Measurements from ENCODE around the gene RIPPLY3.

RIPPLY3 gene

DNA sequence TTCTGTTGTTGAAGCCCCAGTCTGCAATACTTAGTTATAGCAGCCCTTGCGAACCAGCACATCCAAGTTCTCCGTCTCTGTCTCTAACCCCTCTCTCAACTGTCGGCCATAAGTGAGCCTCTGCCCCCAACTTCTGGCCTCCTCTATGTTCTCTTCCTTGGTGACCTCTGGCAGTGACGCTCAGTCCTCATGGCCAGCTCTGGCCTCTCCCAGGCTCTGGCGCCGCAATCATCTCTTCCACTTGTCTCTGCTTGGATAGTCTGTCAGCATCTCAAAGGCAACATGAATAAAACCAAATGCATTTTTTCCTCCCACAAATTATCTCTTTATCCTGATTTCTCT lies 31.7 kb upstream of the RIPPLY3 start:
- no peaks in the 10 kb centered on the region for H3K27me3 ChIP-seq (ENCODE audit: insufficient read depth, poor library complexity, severe bottlenecking)
- ATAC-seq (ENCODE audit: low read depth): no peak
- TF ChIP-seq, protein P1, sequence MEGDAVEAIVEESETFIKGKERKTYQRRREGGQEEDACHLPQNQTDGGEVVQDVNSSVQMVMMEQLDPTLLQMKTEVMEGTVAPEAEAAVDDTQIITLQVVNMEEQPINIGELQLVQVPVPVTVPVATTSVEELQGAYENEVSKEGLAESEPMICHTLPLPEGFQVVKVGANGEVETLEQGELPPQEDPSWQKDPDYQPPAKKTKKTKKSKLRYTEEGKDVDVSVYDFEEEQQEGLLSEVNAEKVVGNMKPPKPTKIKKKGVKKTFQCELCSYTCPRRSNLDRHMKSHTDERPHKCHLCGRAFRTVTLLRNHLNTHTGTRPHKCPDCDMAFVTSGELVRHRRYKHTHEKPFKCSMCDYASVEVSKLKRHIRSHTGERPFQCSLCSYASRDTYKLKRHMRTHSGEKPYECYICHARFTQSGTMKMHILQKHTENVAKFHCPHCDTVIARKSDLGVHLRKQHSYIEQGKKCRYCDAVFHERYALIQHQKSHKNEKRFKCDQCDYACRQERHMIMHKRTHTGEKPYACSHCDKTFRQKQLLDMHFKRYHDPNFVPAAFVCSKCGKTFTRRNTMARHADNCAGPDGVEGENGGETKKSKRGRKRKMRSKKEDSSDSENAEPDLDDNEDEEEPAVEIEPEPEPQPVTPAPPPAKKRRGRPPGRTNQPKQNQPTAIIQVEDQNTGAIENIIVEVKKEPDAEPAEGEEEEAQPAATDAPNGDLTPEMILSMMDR (IDR thresholded peaks at IDR 0.05; ENCODE audit: poor library complexity, severe bottlenecking): no peak
- no peaks in the 10 kb centered on the region for H3K9me3 ChIP-seq (ENCODE audit: severe bottlenecking)
- H3K27ac ChIP-seq (ENCODE audit: poor library complexity, severe bottlenecking): no peak overlapping the region
- DNase-seq (ENCODE audit: low spot score): no peak
- no peaks in the 10 kb centered on the region for H3K36me3 ChIP-seq (ENCODE audit: low read depth)
- no peak overlapping the region for H3K4me3 ChIP-seq (ENCODE audit: severe bottlenecking)
- peaks cover 7% of the 10 kb centered on the region for H3K4me1 ChIP-seq (ENCODE audit: insufficient read depth, poor library complexity, severe bottlenecking)

DNA sequence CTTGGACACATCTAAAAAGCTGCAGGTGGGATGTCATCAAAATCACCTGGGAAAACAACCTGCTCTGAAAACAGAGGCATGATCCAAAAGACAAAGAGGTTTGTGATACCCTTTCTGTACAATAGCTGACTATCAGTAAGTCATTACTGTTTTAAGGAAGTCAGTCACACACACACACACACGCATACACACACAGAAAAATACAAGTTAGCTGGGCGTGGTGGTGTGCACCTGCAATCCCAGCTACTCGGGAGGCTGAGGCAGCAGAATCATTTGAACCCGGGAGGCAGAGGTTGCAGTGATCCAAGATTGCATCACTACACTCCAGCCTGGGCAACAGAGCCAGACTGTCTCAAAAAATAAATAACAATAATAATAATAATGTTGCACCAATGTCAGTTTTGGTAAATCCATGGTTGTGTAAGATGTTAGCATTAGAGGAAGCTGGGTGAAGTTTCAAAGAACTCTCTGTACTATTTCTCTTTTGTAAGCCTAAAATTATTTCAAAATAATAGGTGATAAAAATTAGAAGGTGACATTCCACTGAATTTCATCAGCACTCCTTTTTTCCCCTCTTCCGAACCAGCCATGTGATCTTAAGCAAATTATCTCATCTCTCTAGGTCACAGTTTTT lies 30.2 kb upstream of the RIPPLY3 start:
- Histone ChIP-seq H3K9me3 (ENCODE audit: severe bottlenecking) (no peaks in the 10 kb centered on the region), H3K4me3 (ENCODE audit: severe bottlenecking) (no peak overlapping the region), H3K27me3 (ENCODE audit: insufficient read depth, poor library complexity, severe bottlenecking) (no peaks in the 10 kb centered on the region), H3K4me1 (ENCODE audit: insufficient read depth, poor library complexity, severe bottlenecking) (peaks cover 7% of the 10 kb centered on the region), H3K27ac (ENCODE audit: poor library complexity, severe bottlenecking) (no peak overlapping the region), H3K36me3 (ENCODE audit: low read depth) (no peaks in the 10 kb centered on the region)
- ATAC-seq (ENCODE audit: low read depth) (no peak), DNase-seq (ENCODE audit: low spot score) (no peak)
- TF ChIP-seq, protein P1 (IDR thresholded peaks at IDR 0.05; ENCODE audit: poor library complexity, severe bottlenecking): no peak

- Histone ChIP-seq H3K4me3 (ENCODE audit: severe bottlenecking) (no peak overlapping the region), H3K27ac (ENCODE audit: poor library complexity, severe bottlenecking) (peak overlapping the region; percentile 36), H3K27me3 (ENCODE audit: insufficient read depth, poor library complexity, severe bottlenecking) (no peaks in the 10 kb centered on the region), H3K4me1 (ENCODE audit: insufficient read depth, poor library complexity, severe bottlenecking) (peaks cover 7% of the 10 kb centered on the region), H3K36me3 (ENCODE audit: low read depth) (no peaks in the 10 kb centered on the region), H3K9me3 (ENCODE audit: severe bottlenecking) (no peaks in the 10 kb centered on the region)
- ATAC-seq (ENCODE audit: low read depth) (peak; percentile 77), DNase-seq (ENCODE audit: low spot score) (no peak)
- TF ChIP-seq, protein P1 (IDR thresholded peaks at IDR 0.05; ENCODE audit: poor library complexity, severe bottlenecking): peak; percentile 97
Measured at GRCh38 chr21:36976882-36977651, 29.4 kb upstream of the RIPPLY3 start.

GRCh38 chr21:36980280-36981048 lies 26.0 kb upstream of the RIPPLY3 start:
- TF ChIP-seq, protein P1 (IDR thresholded peaks at IDR 0.05; ENCODE audit: poor library complexity, severe bottlenecking): no peak
- ATAC-seq (ENCODE audit: low read depth) (peak; percentile 74), DNase-seq (ENCODE audit: low spot score) (no peak)
- Histone ChIP-seq H3K9me3 (ENCODE audit: severe bottlenecking) (no peaks in the 10 kb centered on the region), H3K4me3 (ENCODE audit: severe bottlenecking) (peak overlapping the region; percentile 27), H3K36me3 (ENCODE audit: low read depth) (no peaks in the 10 kb centered on the region), H3K27ac (ENCODE audit: poor library complexity, severe bottlenecking) (no peak overlapping the region), H3K27me3 (ENCODE audit: insufficient read depth, poor library complexity, severe bottlenecking) (no peaks in the 10 kb centered on the region), H3K4me1 (ENCODE audit: insufficient read depth, poor library complexity, severe bottlenecking) (peaks cover 7% of the 10 kb centered on the region)

Data from RWPE2 (cell line).